IPS-NIHi11 (cell line): ENCODE data around the gene DPF3.

Source experiments
- DNase-seq: peaks from one replicate; pipeline ENCODE4 v3.0.0; 2012; ENCODE audit warnings: mixed read lengths, low spot score

DPF3 gene

GRCh38 chr14:72682188-72682587 is 211.7 kb downstream of the DPF3 start:
- DNase-seq: no peak

- no peak for DNase-seq
Observed at GRCh38 chr14:72680853-72681640, 212.9 kb downstream of the DPF3 start.

GRCh38 chr14:72679536-72680151 is 214.3 kb downstream of the DPF3 start:
- peak; percentile 49 for DNase-seq

- no peak for DNase-seq
Observed at GRCh38 chr14:72679141-72679535, 214.8 kb downstream of the DPF3 start.

- no peak for DNase-seq
Observed at GRCh38 chr14:72678356-72678755, 215.5 kb downstream of the DPF3 start.

GRCh38 chr14:72677664-72678063 is 216.2 kb downstream of the DPF3 start:
- no peak for DNase-seq

GRCh38 chr14:72675126-72675525 is 218.8 kb downstream of the DPF3 start:
- no peak for DNase-seq

- no peak for DNase-seq
Observed at GRCh38 chr14:72673179-72673578, 220.7 kb downstream of the DPF3 start.

GRCh38 chr14:72666610-72667009 is 227.3 kb downstream of the DPF3 start:
- DNase-seq: no peak

GRCh38 chr14:72665259-72665658 is 228.6 kb downstream of the DPF3 start:
- DNase-seq: no peak

GRCh38 chr14:72664651-72665050 is 229.2 kb downstream of the DPF3 start:
- no peak for DNase-seq

- DNase-seq: no peak
Observed at GRCh38 chr14:72663956-72664650, 229.8 kb downstream of the DPF3 start.

- DNase-seq: no peak
Observed at GRCh38 chr14:72663076-72663487, 230.8 kb downstream of the DPF3 start.

- DNase-seq: no peak
Observed at GRCh38 chr14:72662214-72662613, 231.7 kb downstream of the DPF3 start.

- no peak for DNase-seq
Observed at GRCh38 chr14:72657214-72657921, 236.5 kb downstream of the DPF3 start.

GRCh38 chr14:72653026-72653425 is 240.9 kb downstream of the DPF3 start:
- DNase-seq: no peak

- no peak for DNase-seq
Observed at GRCh38 chr14:72652179-72652578, 241.7 kb downstream of the DPF3 start.

- no peak for DNase-seq
Observed at GRCh38 chr14:72651714-72652113, 242.2 kb downstream of the DPF3 start.

- DNase-seq: no peak
Observed at GRCh38 chr14:72651081-72651480, 242.8 kb downstream of the DPF3 start.

GRCh38 chr14:72649603-72650227 is 244.2 kb downstream of the DPF3 start:
- DNase-seq: no peak

- DNase-seq: no peak
Observed at GRCh38 chr14:72647782-72648181, 246.1 kb downstream of the DPF3 start.
